Renal cortical epithelial cell (primary cell): ENCODE data around the gene GNA14. TPM values are rescaled to one million over a fixed set of nuclear protein-coding genes. Genes with fewer than 3 reads are reported as not detected.
A peak's percentile ranks its signal among the peaks of the same experiment; 100 is the strongest.
"Not testable (repeated sequence)": the region's sequence is repeated elsewhere in the genome, so short reads cannot be mapped to it uniquely, and the experiment has no call there.

Experiments
- DNase-seq: peaks from one replicate; pipeline ENCODE4 v3.0.0-alpha.2; 2011; ENCODE audit warnings: low read depth
- total RNA-seq: library from RNA; depleted of rRNA; stranded (reverse); fragments of >200 nt; gene quantifications from 2 replicates; pipeline ENCODE4 v1.2.3, GENCODE V29; 2014

The GNA14 gene
- 0.10 and 0.17 TPM in 2 replicates for total RNA-seq

DNA sequence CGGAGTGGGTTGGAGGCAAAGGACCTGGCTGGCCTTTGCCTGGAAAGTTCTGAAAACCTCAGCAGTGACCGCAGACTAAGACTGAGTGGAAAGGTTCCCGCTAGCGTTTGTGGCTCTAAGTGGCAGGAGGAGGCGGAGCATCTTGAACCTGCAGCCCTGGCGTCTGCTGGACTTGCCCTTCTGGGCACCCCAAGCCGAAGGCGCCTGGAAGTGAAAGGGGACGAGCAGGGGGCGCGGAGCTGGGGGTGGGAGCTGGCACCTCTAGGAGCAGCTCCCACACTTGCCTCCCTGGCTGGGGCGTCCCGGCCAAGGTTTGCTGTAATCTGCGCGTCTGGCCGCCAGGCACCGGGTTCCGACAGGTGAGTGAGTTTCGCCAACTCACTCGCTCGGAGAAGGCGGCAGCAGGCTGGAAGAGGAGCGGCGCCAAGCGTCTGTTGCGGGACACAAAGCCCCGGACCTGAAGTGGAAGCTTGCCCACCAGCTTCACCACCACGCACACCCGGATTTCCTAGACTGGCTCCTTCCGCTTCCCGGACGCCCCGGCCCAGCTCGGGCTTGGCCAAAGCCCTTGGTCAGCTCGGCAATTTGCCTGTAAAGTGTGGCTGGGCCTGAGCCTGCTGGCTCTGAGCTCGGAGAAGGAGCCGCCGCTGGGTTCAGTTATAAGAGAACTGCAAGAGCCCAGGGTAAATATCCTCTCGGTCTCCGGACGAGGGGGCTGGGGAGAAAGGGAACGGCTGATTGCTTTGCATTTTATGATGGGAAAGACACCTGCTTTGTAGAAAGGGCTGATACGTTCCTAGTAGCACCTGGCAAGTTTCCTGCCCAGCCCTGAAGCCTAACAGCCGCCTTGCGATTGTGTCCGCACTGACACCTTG is at the start of gene GNA14:
Gene GNA14, minus strand, starts transcription at position 89 of the 875 bp plus-strand sequence. CDS start 529 bp downstream, outside the sequence.
- no peak for DNase-seq

DNA sequence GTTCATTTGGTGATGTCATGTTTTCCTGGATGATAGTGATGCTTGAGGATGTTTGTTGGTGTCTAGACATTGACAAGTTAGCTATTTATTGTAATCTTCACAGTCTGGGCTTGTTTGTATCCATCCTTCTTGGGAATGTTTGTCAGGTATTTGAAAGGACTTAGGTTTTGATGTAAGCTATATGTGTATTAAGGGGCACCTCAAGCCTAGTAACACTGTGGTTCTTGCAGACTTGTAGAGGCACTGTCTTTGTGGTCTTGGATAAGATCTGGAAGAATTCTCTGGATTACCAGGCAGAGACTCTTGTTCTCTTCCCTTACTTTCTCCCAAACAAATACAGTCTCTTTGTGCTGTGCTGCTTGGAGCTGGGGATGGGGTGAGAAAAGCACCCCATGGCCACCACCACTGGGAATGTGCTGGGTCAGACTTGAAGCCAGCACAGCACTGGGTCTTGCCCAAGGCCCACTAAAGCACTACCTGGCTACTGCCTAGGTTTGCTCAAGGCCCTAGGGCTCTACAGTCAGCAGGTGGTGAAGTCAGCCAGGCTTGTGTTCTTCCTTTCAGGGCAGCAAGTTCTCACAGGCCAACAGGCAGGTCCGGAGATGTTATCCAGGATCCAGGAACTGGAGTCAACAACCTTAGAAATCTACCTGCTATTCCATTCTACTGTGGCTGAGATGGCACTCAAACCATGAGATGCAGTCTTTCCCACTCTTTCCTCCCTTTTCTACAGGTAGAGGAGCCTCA is 49.3 kb upstream of the GNA14 start:
- no peak for DNase-seq

DNA sequence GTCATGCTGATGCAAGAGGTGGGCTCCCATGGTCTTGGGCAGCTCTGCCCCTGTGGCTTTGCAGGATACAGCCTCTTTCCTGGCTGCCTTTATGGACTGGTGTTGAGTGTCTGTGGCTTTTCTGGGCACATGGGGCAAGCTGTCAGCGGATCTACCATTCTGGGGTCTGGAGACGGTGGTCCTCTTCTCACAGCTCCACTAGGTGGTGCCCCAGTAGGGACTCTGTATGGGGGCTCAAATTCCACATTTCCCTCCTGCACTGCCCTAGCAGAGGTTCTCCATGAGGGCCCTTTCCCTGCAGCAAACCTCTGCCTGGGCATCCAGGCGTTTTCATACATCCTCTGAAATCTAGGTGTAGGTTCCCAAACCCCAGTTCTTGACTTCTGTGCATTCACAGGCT is 42.6 kb upstream of the GNA14 start:
- not testable (repeated sequence) for DNase-seq

DNA sequence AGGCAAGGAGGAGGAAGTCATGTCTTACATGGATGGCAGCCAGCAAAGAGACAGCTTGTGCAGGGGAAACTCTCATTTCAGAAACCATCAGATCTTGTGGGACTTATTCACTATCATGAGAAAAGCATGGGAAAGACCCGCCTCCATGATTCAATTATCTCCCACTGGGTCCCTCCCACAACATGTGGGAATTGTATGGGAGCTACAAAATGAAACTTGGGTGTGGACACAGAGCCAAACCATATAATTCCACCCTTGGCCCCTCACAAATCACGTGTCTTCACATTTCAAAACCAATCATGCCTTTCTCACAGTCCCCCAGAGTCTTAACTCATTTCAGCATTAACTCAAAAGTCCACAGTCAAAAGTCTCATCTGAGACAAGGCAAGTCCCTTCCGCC is 42.0 kb upstream of the GNA14 start:
- DNase-seq, result not testable (repeated sequence)

DNA sequence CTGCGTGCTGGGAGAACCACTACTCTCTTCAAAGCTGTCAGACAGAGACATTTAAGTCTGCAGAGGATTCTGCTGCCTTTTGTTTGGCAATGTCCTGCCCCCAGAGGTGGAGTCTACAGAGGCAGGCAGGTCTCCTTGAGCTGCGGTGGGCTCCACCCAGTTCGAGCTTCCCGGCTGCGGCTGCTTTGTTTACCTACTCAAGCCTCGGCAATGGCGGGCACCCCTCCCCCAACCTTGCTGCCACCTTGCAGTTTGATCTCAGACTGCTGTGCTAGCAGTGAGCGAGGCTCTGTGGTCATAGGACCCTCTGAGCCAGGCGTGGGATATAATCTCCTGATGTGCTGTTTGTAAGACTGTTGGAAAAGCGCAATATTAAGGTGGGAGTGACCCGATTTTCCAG is 39.6 kb upstream of the GNA14 start:
- DNase-seq, result not testable (repeated sequence)

DNA sequence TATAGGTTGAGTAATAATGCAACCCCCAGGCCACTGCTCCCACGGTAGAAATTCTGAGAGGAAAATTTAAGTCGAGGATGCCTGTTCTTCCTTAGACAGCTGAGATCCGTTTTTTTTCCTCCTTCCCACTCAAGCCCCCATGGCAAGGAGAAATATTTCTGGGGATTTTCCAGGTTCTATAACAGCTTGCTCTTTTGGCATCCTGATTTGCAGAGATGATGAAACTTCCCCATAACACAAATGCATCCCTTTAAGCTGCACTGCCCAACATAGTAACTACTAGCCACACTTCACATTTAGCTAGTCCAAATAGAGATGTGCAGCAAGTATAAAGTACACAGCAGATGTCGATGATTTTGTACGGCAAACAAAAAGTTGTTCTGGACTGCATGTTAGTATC is 32.5 kb upstream of the GNA14 start:
- DNase-seq, result no peak

DNA sequence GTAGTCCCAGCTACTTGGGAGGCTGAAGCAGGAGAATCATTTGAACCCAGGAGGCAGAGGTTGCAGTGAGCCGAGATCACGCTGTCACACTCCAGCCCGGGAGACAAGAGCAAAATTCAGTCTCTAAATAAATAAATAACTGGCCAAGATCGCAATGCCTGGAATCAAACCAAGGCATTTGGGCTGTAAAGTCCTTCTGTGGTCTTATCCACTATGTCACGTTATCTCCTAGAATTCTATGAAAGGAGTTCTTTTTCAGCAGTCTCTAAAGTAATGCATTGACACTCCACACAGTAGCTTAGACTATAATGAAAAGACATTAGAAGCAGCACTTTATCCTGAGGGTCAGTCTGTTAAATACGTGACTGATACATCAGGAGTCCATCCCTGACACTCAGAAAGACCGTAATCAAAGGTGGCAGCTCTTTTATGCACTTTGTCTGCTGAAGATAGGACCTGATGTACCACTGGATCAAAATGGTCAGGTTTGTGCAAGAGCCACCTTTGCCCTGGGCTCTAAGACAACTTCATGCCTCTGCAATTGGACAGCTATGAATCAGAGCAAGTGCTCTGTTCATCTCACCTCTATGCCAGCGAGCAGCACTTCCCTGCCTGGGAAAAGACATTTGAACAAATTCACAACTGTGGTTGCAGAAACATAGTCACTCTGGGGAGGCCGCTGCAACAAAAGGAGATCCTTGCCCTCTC is 31.7 kb upstream of the GNA14 start:
- DNase-seq, result peak; percentile 15

DNA sequence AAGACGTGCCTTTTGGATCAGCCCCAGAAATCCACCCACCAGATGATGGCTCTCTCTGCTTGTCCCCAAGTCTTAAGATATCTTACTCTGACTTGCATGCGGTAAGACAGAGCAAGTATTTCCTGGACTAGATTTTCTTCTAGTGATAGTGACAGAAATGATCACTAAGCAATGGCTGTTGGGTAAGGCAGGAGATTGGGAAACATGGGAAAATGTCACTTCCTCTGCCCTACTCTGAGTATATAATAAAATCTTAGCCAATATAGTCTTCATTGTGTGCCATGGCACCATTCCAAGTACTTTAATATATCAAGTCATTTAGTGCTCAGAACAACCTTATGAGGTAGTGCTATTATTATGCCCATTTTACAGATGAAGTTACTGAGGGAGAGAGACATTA is 31.0 kb upstream of the GNA14 start:
- no peak for DNase-seq

DNA sequence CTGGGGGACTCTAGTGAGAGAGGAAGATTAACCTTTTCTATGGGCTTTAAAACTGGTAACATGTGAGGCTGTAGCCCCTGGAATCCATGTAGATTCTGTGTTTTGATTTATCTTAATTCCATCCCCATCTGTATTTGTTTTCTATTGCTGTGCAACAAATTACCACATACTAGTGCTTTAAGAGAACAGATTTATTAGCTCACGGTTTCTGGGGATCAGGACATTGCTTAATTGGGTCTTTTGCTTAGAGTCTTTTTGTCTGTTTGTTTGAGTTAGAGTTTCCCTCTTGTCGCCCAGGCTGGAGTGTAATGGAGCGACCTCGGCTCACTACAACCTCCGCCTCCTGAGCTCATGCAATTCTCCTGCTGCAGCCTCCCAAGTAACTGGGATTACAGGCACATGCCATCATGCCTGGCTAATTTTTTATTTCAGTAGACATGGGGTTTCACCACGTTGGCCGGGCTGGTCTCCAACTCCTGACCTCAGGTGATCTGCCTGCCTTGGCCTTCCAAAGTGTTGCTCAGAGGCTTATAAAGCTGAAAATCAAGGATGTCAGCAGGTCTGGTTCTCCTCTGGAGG is 29.9 kb upstream of the GNA14 start:
- peak; percentile 36 for DNase-seq

DNA sequence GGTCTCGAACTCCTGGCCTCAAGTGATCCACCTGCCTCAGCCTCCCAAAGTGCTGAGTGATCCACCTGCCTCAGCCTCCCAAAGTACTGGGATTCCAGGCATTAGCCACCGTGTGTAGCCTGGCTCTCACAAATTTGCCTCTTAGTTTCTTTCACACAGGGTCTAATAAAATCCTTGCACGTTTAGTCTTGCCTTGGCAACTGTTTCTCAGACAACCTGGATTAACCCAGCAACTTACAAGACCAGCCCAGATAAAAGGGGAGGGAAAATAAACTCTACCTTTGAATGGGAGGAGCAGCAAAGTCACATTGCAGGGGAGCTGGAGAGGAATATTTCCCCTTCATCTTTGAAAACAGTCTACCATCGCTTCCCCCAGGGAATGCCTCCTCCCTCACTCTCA is 29.3 kb upstream of the GNA14 start:
- no peak for DNase-seq

DNA sequence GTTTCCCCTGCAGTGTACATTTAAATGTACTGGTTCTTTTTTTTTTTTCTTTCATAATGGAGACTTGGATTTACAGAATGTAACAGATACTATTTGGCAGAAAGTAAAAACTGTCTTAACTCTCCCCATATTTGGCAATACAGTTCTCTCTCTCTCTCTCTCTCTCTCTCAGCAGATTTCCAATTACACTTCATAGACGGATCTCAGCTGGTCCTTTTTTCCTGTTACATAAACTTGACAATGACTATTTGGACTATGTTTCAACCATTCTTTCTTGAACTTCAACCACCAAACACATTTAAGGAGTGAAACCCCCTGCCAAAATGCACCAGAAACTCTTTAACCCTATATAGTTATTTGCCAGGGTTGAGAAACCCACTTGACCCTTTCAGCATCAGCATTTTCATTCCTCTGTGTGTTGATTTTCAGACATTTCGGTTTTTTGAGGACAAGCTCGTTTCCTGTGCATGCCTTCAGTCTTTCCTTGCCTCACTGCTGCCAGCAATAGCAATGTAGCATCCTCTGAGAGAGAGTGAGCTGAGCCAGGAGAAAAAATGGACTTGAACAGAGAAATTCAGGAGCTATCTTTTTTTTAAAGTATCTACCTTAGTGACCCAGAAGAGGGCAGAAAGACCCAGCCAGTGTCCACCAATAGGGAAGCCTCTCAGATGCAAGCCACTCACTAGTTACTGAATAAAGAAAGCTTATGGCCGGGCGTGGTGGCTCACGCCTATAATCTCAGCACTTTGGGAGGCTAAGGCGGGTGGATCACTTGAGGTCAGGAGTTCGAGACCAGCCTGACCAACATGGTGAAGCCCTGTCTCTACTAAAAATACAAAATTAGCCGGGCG is 26.0 kb upstream of the GNA14 start:
- no peak for DNase-seq

DNA sequence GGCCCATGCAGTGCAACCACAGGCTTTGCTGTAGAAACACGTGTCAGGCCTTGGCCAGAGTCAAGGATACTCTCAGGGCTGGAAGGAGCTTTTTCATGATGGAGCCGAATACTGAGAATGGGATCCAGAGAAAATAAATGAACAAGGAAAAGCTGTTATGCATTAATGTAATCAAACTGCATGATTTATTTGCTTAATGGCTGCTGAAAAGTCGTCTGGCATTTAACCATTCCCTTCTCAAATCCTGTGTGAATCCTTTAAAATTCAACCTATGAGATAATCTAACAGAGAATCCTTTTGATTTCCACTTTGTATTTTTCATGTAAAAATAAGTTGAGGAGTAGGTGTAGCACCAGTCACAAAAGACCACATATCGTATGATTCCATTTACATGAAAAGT is 24.1 kb upstream of the GNA14 start:
- no peak for DNase-seq

DNA sequence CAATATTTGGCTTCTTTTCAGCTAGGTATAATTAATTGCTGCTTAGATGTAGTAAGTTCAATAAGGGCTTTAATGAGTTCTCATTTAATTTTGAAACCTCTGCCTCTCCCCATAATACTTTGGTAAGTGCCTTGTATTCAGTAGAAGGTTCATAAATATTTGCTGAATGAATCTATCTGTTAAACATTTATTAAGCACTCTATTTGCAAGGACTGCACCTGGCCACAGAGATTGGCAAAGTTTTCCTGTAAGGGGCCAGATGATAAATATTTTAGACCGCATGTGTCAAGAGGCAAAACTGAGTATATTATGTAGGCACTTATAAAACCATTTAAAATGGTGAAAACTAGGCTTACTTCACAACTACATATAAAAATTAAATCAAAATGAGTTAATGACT is 19.0 kb upstream of the GNA14 start:
- DNase-seq, result peak; percentile 54

DNA sequence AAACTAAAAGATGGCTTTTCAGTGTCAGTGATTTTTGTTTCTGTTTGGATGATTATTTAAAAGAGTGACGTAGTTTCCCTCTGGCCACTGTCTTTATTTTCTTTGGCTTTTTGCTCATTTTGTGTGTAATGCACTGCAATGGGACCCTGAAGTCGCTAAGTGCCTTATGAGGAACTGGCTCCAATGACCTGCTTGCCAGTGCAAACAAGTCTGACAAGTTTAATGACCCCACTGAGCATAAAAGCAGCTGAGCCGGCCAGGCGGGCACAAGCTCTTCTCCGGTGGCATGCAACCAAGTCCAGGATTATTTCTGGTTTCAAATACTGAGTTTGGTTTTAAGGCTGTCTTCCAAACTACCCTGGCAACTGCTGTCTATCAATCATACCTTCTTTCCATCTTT is 15.6 kb upstream of the GNA14 start:
- peak; percentile 24 for DNase-seq

DNA sequence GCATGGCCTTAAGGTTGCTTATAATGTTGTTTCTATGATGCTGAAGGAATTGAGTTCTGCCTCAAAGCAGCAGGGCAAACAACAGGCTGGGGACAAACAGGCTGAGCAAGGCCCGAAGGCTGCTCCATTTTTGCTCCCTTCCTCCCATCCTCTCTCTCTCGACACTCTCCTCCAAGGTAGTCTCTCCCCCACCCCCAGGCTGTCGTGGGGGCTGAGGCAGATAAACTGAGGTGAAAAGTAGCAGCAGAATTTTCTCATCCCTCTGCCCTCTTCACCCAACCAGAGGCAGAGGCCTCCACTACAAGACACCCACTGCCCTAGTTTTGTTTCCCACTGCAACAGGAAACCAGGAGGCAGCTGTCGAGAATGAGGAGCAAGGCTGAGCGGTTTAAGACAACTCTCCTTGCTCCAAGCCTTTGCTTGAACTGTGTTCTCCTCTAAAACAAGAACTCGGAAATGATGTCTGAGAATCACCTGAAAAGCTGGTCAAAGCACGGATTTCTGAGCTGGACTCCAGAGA is 13.5 kb upstream of the GNA14 start:
- no peak for DNase-seq

DNA sequence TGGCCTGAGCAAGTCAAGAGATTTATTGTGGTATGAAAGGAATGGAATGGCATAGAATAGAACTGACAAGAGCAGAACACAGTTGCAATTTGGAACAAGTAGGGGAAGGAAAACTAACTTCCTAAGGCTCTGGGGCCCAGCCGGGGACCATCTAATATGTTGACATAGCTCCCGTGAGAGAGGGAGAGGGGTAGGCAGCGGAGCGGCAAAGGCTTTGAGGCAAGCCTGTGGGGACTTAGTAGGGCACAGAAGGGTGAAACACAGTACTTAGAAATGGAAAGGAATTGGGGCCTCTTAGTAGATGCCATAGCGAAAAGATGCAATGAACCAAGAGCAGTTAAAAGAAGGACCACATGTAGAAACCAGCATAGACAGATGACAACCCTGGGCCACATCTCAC is 11.8 kb upstream of the GNA14 start:
- no peak for DNase-seq

DNA sequence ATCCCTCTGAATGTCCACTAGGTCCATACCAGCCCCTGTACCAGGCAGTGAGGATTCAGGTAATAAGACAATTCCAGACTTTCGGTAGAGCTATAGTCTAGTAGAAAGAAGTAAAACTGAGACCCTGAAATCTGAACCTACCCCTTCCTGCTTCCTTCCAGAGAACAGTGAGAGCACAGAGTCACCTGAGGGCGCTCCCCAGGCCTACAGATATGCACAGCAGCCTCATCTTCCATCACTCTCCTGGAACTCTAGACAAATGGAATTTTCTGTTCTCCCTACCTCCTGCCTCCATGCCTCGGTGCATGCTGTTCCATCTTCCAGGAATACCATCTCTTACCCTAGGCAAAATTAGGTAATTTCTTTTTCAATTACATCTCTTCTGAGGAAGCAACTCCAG is 3.1 kb upstream of the GNA14 start:
- DNase-seq, result no peak

DNA sequence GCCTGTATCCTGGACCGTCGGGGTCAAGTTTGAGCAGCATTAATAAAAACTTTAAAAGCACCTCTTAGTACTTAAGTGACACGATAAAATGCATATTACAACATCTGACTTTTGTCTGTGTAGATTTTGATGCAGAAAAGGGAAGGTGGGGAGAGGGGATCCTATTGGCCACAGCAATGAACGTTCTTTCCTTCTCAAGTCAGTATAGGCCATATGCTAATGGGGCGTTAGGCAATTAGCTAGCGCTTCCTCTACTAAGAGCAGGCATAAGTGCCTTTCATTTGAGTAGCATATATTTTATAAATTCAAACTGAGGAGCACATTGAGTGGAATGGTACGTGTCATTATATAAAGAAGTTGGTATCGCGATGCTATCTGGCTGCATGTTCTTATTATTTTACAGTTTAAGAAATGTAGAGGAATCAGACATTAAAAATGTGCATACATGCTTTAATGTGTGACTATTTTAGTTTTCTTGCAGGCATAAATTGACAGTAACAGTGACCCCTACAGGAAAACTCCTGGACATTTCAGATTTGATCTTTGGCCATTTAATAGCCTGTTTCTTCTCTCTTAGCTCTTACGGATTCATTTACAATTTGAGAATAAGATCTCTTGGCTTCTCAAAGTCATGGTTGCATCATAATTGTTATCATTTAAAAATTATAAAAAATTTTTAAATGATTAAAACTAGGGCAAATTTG is 1.1 kb upstream of the GNA14 start:
- DNase-seq, result peak; percentile 36

DNA sequence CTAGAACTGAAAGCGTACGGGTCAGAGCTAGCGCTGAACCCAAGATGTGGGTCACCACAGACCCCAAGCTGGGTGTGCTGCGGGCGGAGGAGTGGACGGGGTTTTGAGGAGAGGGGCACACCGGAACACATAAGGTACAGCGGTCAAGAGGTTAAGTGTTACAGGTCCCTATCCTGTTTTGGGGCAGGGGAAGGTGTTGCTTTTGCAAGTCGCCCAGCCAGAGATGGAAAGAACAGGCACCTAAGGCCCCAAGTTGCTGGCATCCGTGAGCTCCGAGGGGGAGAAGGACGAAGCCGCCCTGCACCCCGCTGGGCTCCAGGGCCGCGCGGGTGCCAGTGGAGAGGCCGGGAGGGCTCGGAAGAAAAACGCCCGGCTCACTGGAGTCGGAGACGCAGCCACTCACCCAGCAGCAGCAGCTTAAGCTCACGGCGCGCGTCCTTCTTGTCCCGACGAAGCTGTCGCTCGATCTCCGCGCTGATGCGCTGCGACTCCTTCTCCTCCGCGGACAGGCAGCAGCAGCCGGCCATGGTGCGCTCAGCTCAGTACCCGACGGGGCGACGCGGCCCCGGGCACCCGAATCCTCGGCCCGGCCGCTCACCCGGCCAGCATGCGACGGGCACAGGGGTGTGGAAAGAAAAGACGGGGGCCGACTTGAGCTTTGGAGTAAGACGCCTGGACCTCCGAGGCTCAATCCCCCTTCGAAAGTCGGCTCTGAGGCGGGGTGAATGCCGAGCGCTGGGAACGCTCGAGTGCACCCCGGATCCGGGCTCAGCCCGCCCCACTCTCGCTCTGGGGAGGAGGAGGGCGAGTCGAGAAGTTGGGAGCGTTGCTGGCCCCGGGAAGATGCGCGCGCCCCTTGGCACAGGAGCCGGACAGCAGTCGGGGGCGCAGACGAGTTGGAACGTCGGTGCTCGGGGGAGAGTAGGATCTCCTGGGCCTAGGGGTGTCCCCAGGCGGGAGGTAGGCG is 572 bp downstream of the GNA14 start:
- no peak for DNase-seq
